ENCODE measurements around the gene NPIPA5. TPM values are rescaled to one million over a fixed set of nuclear protein-coding genes. Genes with fewer than 3 reads are reported as not detected.
"Not testable (repeated sequence)": the region's sequence is repeated elsewhere in the genome, so short reads cannot be mapped to it uniquely, and the experiment has no call there.

The NPIPA5 gene
- total RNA-seq (2014; rRNA removed; shearing (Covaris generic)) = 0.57 and 7.8 TPM in 2 replicates

DNA sequence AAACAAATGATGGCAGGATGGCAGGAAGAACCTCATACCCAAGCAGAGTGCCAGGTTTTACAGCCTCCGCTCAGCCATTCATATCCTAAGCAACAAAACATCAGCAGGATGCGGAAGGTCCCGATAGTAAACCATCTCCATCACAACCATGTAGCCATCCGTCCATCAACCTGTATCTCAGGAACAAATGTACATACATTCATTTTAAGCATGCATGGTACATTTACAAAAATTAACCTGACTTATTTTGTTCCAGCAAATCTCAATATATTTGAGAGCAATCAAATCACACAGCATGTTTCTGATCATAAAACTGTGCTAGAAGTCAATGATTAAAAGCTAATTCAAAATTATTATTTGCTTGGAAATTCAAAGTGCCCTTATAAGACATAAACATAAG is at the start of gene NPIPA5:
Gene NPIPA5, minus strand, starts transcription at position 101 of the 400 bp plus-strand sequence. Its CDS starts 0 bp downstream, at position 101.
- DNase-seq (ENCODE audit: low read depth) = not testable (repeated sequence)

- DNase-seq (ENCODE audit: low read depth) = peak; percentile 80
Observed at GRCh38 chr16:15427648-15428239, 49.6 kb upstream of the NPIPA5 start.

GRCh38 chr16:15426796-15427195 is 48.7 kb upstream of the NPIPA5 start:
- no peak for DNase-seq (ENCODE audit: low read depth)

DNA sequence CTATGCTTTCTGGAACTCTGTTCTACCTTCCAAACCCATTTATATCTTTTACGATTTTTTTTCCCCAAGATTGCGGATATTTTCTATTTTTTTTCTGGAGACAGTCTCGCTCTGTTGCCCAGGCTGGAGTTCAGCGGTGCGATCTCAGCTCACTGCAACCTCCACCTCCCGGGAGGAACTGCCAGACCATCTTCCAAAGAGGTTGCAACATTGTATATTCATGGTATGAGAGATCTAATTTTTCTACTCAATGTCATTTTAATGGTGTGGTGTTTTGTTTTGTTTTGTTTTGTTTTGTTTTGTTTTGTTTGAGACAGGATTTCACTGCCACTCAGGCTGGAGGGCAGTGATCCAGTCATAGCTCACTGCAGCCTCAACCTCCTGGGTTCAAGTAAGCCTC is 47.8 kb upstream of the NPIPA5 start:
- no peak for DNase-seq (ENCODE audit: low read depth)

GRCh38 chr16:15422222-15422621 is 44.1 kb upstream of the NPIPA5 start:
- DNase-seq (ENCODE audit: low read depth) = no peak

GRCh38 chr16:15421696-15422095 is 43.6 kb upstream of the NPIPA5 start:
- not testable (repeated sequence) for DNase-seq (ENCODE audit: low read depth)

GRCh38 chr16:15418206-15418605 is 40.1 kb upstream of the NPIPA5 start:
- DNase-seq (ENCODE audit: low read depth) = no peak

DNA sequence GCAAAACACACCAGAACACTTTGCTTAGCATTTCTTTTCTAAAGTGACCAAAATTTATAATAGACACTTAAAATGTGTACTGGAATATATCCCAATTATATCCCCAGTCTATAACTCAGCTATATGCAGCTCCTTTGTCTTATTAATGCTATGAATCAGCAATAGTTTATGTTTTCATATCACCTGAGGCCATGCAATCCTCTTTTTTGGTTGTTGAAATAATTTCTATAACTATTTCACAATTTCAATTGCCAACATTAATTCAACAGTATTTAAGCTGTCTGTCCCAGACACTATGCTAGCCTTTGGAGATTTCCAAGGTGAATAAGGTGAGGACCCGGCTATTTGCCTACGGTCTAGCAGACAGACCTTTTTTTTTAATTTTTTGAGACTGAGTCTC is 39.1 kb upstream of the NPIPA5 start:
- DNase-seq (ENCODE audit: low read depth) = no peak

DNA sequence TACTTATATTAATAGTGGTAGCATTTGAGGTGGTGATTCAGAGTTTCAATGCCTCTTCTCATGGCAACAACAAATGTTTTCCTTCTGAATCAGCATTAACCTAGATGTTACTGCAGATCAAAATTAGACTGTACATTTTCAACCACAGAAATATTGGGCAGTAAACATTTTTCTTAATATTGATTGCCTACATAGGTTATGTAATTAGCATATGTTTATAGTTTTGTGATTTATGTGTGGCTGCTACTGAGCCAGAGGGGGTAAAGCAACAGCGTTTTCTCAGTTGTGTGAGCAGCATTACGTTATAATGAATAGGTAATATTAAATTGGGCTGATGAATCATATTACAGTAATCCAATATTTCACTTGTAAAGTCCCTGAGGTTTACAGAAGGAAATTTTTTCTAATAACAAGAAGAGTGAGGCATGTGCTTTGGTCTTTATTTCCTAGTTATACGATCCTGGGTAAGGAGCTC is 37.5 kb upstream of the NPIPA5 start:
- peak; percentile 60 for DNase-seq (ENCODE audit: low read depth)

GRCh38 chr16:15409476-15409875 is 31.4 kb upstream of the NPIPA5 start:
- DNase-seq (ENCODE audit: low read depth) = not testable (repeated sequence)

DNA sequence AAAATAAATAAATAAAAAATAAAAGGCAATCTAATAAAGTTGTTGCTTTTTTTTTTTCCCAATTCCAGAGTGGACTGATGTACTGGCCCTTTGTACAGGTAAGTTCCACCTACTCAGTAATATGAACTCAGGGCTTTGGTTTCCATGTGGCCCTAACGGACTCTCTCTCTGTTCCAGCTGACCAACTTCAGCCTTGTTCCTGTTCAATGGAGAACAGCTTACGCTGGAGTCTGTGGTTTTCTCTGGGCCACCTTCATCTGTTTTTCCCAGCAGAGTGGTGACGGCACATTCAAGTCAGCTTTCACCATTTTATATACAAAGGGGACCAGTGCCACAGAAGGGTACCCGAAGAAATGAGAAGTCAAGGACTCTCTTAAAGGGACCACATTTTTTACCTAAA is 29.7 kb upstream of the NPIPA5 start:
- not testable (repeated sequence) for DNase-seq (ENCODE audit: low read depth)

DNA sequence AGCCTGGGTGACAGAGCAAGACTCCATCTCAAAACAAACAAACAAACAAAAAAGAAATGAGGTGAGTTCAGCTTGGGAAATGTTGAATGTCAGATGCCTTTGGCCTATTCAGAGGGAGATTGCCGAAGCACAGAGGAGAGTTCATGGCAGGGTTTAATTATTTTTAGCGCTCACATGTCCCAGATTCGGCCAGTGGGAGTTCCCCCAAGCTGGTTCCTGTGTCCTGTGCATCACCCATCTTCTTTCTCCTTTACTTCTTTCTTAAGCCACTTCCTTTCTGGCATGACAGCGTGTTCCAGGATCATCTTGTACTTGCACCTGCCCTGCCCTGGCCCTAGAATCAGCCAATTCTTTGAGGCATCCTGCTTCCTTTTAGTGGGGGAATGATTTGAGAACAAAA is 26.7 kb upstream of the NPIPA5 start:
- no peak for DNase-seq (ENCODE audit: low read depth)

DNA sequence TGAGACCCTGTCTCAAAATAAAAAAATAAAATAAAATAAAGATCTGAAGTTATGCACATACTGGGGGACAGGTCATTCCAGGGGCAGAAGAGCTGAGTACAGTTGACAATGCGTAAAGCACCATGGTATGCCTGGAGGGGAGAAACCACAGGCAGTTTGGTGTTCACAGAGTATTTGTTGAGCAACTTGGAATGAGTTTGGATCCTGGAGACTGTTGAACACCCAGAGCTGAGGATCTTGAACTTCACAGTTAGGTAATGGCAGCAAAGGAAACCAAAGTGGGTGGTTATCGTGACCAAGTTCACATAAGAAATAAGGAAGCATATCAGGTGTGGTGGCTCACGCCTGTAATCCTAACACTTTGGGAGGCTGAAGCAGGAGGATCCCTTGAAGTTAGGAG is 26.0 kb upstream of the NPIPA5 start:
- peak; percentile 58 for DNase-seq (ENCODE audit: low read depth)

DNA sequence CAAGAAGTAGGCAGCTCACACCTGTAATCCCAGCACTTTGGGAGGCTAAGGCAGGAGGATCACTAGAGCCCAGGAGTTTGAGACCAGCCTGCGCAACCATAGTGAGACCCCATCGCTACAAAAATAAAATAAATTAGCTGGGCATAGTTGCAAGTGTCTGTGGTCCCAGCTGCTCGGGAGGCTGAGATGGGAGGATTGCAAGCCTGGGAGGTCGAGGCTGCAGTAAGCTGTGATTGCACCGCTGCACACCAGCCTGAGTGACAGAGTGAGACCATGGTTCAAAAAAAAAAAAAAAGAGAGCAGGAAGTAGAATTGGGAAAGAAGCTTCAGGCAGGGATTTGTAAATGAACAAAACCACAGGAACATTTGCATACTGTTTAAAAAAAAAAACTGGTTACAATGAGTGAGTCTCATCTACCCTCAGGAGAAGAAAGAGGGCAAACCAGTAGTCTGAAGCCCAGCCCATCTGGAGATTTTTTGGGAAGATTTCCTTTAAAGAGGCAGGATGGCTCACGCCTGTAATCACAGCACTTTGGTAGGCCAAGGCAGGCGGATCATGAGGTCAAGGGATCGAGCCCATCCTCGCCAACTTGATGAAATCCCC is 25.4 kb upstream of the NPIPA5 start:
- DNase-seq (ENCODE audit: low read depth) = peak; percentile 80

GRCh38 chr16:15401972-15402371 is 23.9 kb upstream of the NPIPA5 start:
- no peak for DNase-seq (ENCODE audit: low read depth)

GRCh38 chr16:15400314-15400713 is 22.2 kb upstream of the NPIPA5 start:
- not testable (repeated sequence) for DNase-seq (ENCODE audit: low read depth)

GRCh38 chr16:15399317-15399716 is 21.2 kb upstream of the NPIPA5 start:
- no peak for DNase-seq (ENCODE audit: low read depth)

GRCh38 chr16:15398618-15399316 is 20.7 kb upstream of the NPIPA5 start:
- no peak for DNase-seq (ENCODE audit: low read depth)

GRCh38 chr16:15396948-15397594 is 19.0 kb upstream of the NPIPA5 start:
- DNase-seq (ENCODE audit: low read depth) = no peak

DNA sequence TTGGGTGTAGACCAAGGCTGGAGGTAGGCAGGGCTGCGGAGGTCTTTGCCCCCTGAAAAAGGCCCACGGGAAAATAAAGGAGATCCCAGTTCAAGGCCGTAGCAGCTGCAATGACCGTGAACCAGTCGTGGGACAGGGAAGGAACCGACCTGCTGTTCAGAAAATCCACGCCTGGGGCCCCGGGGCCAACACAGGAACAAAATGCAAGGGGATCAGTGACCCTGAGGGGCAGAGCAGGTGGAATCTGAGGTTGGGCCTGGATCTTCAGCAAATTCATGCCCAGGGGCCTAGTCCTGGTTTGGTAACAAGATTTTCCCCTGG is 18.4 kb upstream of the NPIPA5 start:
- not testable (repeated sequence) for DNase-seq (ENCODE audit: low read depth)

DNA sequence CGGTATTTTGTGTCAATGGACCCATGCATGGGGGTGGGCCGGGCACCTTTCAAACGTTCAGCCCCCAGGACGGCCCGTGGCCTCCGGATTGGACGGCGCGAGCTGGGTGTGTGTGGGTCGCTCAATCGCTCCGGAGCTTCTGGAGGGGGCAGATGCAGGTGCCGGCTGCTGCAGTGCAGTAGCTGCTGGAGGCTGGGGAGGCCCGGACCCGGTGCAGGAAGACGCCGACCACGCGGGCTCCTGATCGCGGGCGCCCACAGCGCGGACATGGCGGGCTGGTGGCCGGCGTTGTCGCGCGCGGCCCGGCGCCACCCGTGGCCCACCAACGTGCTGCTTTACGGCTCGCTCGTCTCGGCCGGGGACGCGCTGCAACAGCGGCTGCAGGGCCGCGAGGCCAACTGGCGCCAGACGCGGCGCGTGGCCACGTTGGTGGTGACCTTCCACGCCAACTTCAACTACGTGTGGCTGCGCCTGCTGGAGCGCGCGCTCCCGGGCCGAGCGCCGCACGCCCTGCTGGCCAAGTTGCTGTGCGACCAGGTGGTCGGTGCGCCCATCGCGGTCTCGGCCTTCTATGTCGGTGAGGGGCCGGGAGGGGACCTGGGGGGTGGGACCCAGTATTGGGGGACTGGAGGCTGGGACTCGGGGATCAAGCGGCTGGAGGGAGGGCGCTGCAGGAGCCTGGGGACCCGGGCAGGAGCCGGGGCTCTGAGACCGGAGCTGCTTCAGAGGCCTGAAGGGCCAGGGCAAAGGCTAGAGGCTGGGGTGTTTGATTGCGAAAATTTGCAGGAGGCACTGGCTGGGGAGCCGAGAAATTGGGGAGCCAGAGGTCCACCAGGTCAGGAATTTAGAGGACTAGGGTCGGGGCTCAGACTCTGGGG is 17.8 kb upstream of the NPIPA5 start, which contains the start of gene MPV17L:
Gene MPV17L, plus strand, starts transcription at position 124 of the 878 bp plus-strand sequence. Its CDS starts 144 bp downstream, at position 268.
- not testable (repeated sequence) for DNase-seq (ENCODE audit: low read depth)
